HG03066 (cell line): ENCODE measurements around the gene TMEM17.
A peak's percentile ranks its signal among the peaks of the same experiment; 100 is the strongest.

Experiments
- ATAC-seq: cut with Tn5 transposase; IDR thresholded peaks from one replicate; pipeline ENCODE4 v1.9.1; 2021; ENCODE audit warnings: low read depth; ENCODE audit not compliant: unreplicated experiment

TMEM17 gene

GRCh38 chr2:62458206-62458641 is 47.8 kb downstream of the TMEM17 start:
- ATAC-seq = no peak

DNA sequence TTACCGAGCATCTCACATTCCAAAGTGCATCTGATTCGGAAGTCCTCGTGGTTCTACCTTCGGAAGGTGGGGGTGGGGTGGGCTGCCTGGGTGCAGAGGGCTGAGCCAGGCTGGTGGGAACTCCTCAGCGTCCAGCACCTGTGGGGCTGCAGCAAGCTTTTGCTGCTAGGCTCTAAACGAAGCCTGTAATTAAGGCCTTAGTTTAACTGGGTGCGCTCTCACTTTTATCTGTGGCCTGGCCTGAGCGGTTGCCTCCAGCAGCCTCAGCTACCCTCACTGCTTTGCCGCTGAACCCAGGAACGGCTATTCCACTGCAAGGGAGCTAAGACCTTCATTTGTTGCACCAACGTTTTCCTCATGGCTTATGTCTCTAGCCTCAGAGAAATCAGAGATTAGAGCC is 48.4 kb downstream of the TMEM17 start:
- no peak for ATAC-seq

DNA sequence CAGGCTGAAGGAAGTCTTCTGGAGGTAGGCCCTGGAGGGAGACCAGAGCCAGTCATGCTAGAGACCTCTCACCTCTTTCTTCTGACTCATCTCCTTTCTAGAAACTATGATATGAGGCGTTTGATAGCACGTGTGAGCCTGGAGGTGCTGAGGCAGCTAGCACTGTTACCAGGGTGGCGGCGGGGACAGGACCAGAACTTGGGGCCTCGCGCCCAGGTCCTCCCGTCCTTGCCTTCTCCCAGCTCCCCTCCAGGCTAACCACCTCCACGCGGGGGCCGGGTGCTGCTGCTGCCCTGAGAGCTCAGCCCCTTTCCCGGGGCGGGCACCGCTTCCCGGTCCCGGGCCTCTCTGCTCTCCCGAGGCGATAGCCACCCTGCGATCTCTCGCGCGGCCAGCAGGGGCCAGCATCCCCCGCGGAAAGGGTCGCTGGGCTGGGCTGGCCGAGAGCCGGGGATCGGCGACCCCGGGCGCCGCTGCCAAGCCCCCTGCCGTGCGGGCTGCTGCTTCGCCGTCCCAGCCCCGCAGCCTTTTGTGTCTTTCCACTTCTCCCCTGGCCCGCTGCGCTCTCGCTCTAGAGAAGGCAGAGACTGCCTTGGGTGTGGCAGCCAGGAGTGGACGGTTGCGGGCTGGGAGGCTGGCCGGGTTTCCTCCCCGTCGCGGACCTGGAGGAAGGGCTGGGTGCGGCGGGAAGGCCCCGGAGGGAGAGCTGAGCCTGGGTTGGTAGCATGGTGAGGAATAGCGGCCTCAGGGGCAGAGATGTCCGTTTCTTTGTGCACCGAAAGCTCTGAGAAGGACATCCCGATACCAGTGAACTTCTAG is 49.1 kb downstream of the TMEM17 start:
- ATAC-seq = peak; percentile 89

GRCh38 chr2:62455957-62456692 is 49.9 kb downstream of the TMEM17 start:
- no peak for ATAC-seq

- ATAC-seq = no peak
These were observed 52.0 kb downstream of the TMEM17 start for GRCh38 chr2:62453955-62454354.

GRCh38 chr2:62452701-62453454 is 53.1 kb downstream of the TMEM17 start:
- no peak for ATAC-seq

- no peak for ATAC-seq
These were observed 55.2 kb downstream of the TMEM17 start for GRCh38 chr2:62450716-62451191.
